DND-41 (cell line): ENCODE measurements around the gene PLAAT5.

Experiments used
- ATAC-seq: fragments of 200-7000 bp; cut with Tn5 transposase; 3 replicates; pipeline ENCODE4 v1.9.1; 2021; ENCODE audit warnings: low read depth; ENCODE audit not compliant: insufficient read depth
- DNase-seq: peaks from one replicate; pipeline ENCODE4 v3.0.0-alpha.2; 2020
- H2AFZ ChIP-seq: 2 replicates; pipeline ENCODE4 v1.6.0; 2012; ENCODE audit warnings: low read depth, low read length
- H3K27ac ChIP-seq: 2 replicates; pipeline ENCODE4 v1.5.1; 2012; ENCODE audit warnings: low read length, inconsistent platforms
- H3K27me3 ChIP-seq: fragments of 200-600 bp; sonication (generic); 2 replicates; pipeline ENCODE4 v1.6.0; 2012; ENCODE audit warnings: low read length, mild to moderate bottlenecking, inconsistent platforms; ENCODE audit not compliant: insufficient read depth, poor library complexity
- H3K36me3 ChIP-seq: 2 replicates; pipeline ENCODE4 v1.5.1; 2012; ENCODE audit warnings: low read length, inconsistent platforms; ENCODE audit not compliant: insufficient read depth
- H3K4me1 ChIP-seq: 2 replicates; pipeline ENCODE4 v1.5.1; 2012; ENCODE audit warnings: mild to moderate bottlenecking, low read length; ENCODE audit not compliant: insufficient read depth
- H3K4me2 ChIP-seq: 2 replicates; pipeline ENCODE4 v1.6.0; 2012; ENCODE audit warnings: mild to moderate bottlenecking, moderate library complexity, low read length, inconsistent platforms; ENCODE audit not compliant: insufficient read depth
- H3K4me3 ChIP-seq, 2 experiments: fragments of 200-600 bp in 1 of 2; shearing (Covaris generic) in 1 of 2; 2 replicates each; pipeline ENCODE4 v1.5.1; 2012 to 2016; ENCODE audit warnings: inconsistent platforms in 2 of 2, low read length in 2 of 2, mild to moderate bottlenecking in 2 of 2, low read depth in 1 of 2, moderate library complexity in 1 of 2
- H3K79me2 ChIP-seq: 2 replicates; pipeline ENCODE4 v1.6.0; 2012; ENCODE audit warnings: low read length, inconsistent platforms; ENCODE audit not compliant: insufficient read depth
- H3K9ac ChIP-seq: 2 replicates; pipeline ENCODE4 v1.6.0; 2012; ENCODE audit warnings: low read depth, mild to moderate bottlenecking, inconsistent platforms, low read length, moderate library complexity
- H3K9me3 ChIP-seq: 2 replicates; pipeline ENCODE4 v1.5.1; 2012; ENCODE audit warnings: low read length, moderate library complexity, mild to moderate bottlenecking, inconsistent platforms; ENCODE audit not compliant: insufficient read depth, severe bottlenecking
- H4K20me1 ChIP-seq: 2 replicates; pipeline ENCODE4 v1.6.0; 2012; ENCODE audit warnings: low read length; ENCODE audit not compliant: insufficient read depth
- EZH2 ChIP-seq: IDR thresholded peaks from 3 replicates; pipeline ENCODE4 v1.6.1; 2012; ENCODE audit warnings: borderline replicate concordance, low read depth, mild to moderate bottlenecking, moderate library complexity, low read length, inconsistent platforms; ENCODE audit not compliant: severe bottlenecking
- TF ChIP-seq, protein P1 (sequence below): IDR thresholded peaks from 2 replicates; pipeline ENCODE4 v1.5.1; 2012; ENCODE audit warnings: borderline replicate concordance, low read length, moderate library complexity, mild to moderate bottlenecking; ENCODE audit not compliant: poor library complexity, severe bottlenecking; ENCODE audit errors: extremely low read depth

Gene PLAAT5, protein sequence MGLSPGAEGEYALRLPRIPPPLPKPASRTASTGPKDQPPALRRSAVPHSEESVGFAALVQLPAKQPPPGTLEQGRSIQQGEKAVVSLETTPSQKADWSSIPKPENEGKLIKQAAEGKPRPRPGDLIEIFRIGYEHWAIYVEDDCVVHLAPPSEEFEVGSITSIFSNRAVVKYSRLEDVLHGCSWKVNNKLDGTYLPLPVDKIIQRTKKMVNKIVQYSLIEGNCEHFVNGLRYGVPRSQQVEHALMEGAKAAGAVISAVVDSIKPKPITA

DNA sequence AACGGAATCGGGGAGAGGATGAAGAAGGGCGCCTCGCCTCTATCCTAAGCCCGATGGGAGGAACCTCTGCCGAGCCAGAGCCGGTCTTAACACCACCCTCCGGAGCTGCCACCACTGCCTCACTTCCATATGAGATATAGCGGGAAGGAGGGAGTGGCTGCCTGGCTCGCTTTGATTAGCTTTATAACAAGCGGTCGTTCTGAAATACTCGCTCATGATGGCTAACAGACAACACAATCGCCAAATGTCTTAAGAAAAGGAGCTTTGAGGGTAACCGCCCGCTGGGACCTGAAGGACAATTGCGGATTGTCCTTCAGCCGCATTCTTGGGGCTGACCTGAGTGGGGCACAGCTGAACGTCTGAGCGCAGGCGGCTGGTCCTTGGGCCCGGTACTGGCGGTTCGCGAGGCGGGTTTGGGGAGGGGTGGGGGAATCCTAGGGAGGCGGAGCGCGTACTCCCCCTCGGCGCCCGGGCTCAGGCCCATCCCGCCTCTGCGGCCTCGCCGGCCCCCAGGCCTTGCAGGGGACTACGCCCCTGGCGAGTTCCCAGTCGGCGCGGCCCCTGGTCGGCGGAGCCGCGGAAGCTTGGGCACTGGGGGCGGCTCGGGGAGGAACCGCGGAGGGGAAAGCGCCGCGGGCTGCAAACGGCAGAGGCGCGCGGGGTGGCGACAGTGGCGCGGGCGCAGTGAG is at the start of gene PLAAT5:
Gene PLAAT5 (minus strand): TSS at position 617 of the 689 bp plus-strand sequence. CDS start 133 bp downstream, at position 484.
- Histone ChIP-seq H3K27ac (no peak within 1 kb of the TSS), H3K4me1 (no peaks in the 10 kb centered on the region), H3K4me2 (no peak within 1 kb of the TSS), H2AFZ (no peak within 1 kb of the TSS), H3K79me2 (no peaks in the 10 kb centered on the region), H3K9ac (no peak within 1 kb of the TSS), H3K36me3 (no peaks in the 10 kb centered on the region), H4K20me1 (no peaks in the 10 kb centered on the region), H3K9me3 (no peaks in the 10 kb centered on the region), H3K27me3 (peaks cover 37% of the 10 kb centered on the region), H3K4me3 (no peak within 1 kb of the TSS)
- no peak for DNase-seq
- no peak for TF ChIP-seq EZH2
- TF ChIP-seq, protein P1, sequence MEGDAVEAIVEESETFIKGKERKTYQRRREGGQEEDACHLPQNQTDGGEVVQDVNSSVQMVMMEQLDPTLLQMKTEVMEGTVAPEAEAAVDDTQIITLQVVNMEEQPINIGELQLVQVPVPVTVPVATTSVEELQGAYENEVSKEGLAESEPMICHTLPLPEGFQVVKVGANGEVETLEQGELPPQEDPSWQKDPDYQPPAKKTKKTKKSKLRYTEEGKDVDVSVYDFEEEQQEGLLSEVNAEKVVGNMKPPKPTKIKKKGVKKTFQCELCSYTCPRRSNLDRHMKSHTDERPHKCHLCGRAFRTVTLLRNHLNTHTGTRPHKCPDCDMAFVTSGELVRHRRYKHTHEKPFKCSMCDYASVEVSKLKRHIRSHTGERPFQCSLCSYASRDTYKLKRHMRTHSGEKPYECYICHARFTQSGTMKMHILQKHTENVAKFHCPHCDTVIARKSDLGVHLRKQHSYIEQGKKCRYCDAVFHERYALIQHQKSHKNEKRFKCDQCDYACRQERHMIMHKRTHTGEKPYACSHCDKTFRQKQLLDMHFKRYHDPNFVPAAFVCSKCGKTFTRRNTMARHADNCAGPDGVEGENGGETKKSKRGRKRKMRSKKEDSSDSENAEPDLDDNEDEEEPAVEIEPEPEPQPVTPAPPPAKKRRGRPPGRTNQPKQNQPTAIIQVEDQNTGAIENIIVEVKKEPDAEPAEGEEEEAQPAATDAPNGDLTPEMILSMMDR, result no peak
- ATAC-seq, result no peak

DNA sequence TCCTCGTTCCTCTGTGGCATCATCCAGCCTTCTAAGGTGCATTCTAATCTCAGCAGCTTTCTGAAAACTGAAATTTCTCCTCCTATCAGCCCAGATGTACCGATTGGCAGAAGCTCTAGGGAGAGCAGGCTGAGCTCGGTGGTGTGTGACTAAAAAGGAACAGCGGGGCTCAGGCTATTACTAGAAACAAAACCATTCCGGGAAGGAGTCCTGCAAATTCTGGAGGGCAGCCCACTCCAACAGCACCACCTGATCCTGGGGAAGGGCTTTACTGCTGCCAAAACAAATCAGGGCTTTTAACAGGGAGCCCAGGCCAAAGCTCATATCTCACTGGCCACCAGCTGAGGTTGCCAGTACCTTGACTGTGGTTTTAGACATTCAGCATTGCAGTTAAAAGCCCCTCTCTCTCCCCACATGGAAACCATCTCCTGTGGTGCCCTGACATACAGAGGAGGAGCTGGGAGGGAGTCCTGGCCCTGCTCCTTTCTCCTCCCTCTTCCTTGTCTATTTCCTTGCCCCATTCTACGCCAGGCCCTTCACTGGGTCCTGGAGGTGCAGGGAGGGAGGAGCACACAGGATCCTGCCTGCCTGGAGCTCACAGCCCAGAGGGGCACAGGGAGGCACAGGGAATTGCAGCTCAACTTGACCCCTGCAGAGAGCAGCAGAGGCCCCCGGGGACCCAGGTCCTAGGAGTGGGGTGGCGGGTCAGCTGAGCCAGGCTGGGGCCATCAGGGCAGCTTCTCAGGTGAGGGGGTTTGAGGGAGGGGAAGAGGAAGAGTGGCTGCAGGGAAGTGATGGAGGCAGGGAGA is 46.5 kb upstream of the PLAAT5 start:
- Histone ChIP-seq H3K4me3 (peak overlapping the region; percentile 34 to 65; a peak in 3 of 4 replicates), H3K9ac (peak overlapping the region; percentile 67), H3K4me1 (peaks cover 37% of the 10 kb centered on the region), H3K79me2 (no peaks in the 10 kb centered on the region), H3K27me3 (no peaks in the 10 kb centered on the region), H4K20me1 (no peaks in the 10 kb centered on the region), H2AFZ (peak overlapping the region; percentile 94), H3K27ac (peak overlapping the region; percentile 84), H3K4me2 (peak overlapping the region; percentile 89), H3K9me3 (no peaks in the 10 kb centered on the region), H3K36me3 (no peaks in the 10 kb centered on the region)
- DNase-seq (peak; percentile 33), ATAC-seq (peak; percentile 60)
- TF ChIP-seq, protein P1, result peak; percentile 37
- TF ChIP-seq EZH2, result no peak

DNA sequence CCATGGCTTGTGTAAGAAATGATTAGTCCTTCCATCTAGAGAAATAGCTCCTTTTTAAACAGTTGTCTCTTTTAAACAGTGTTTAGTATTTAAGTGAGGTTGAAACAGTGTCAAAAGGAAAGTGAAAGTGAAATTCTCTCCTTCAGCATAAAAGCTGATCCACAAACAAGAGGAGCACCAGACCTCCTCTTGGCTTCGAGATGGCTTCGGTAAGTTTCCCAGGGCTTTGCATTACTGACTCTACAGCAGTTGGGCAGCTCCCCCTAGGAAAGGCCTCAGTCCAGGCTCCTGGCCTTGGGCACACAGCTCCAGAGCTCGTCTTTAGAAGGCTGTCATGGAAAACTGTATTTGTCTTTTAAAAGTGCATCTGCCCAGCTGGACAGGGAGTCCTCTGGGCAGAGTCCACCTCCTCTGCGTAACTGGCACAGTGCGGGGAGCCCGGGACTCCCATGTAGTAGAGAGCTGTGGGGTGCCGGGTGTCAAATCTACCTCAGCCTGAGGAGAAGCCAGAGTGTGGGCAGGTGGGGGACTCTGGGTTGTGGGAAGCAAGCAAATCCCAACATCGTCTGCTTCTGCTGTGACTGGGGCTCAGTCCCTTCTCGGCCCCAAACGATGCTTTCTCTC is 45.8 kb upstream of the PLAAT5 start, which contains the start of gene PLAAT4:
Gene PLAAT4 (plus strand): TSS at position 140 of the 624 bp plus-strand sequence. CDS start 61 bp downstream, at position 201.
- DNase-seq, result peak; percentile 64
- peaks cover 41% of the 10 kb centered on the region for H3K4me1 ChIP-seq
- TF ChIP-seq, protein P1, result no peak
- TF ChIP-seq EZH2, result no peak
- peak within 1 kb of the TSS; percentile 34 to 65; a peak in 3 of 4 replicates for H3K4me3 ChIP-seq
- H3K9me3 ChIP-seq, result no peaks in the 10 kb centered on the region
- peak within 1 kb of the TSS; percentile 89 for H3K4me2 ChIP-seq
- H3K79me2 ChIP-seq, result no peaks in the 10 kb centered on the region
- no peaks in the 10 kb centered on the region for H3K27me3 ChIP-seq
- H3K9ac ChIP-seq, result peak within 1 kb of the TSS; percentile 67
- H2AFZ ChIP-seq, result peak within 1 kb of the TSS; percentile 94
- no peaks in the 10 kb centered on the region for H4K20me1 ChIP-seq
- peak within 1 kb of the TSS; percentile 84 for H3K27ac ChIP-seq
- ATAC-seq, result peak; percentile 81
- no peaks in the 10 kb centered on the region for H3K36me3 ChIP-seq
